ENCODE results near the gene SH2D4B.

Gene SH2D4B

DNA sequence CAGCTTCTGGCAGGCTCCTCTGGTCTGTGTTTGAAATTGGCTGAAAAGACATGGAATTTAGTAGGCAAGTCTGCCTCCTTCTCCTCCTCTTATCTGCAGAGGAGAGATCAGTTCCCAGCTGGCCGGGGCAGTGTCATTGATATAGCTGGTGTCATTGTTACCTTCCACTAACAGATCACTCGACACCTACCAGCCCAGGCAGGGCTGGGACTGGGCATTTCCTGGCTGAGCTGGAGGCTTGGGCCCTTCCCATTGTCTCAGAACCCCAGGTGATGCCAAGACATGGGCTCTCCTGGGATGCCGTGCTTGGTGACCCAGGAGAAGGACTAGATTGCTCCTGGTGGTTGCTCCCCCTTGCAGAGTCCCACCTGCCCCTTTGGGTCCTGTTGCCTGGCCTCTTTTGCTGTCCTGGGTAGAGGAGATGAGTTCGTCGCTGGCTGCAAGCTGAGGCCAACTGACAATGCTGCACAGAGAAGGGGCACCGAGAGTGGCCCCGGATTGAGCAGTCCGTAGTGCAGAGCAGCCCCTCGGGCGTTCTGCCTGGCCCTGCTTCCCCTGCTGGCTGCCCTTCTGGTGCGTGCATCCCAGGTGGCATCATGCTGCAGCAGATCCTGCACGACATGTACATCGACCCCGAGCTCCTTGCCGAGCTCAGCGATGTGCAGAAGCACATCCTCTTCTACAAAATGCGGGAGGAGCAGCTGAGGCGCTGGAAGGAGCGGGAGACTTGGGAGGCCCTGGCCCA, at the start of gene SH2D4B:
Gene SH2D4B, plus strand, starts transcription at position 167 of the 745 bp plus-strand sequence. Its CDS starts 430 bp downstream, at position 597.
- no peak for DNase-seq (ENCODE audit: low read depth in 3 of 3, low spot score in 1 of 3)

DNA sequence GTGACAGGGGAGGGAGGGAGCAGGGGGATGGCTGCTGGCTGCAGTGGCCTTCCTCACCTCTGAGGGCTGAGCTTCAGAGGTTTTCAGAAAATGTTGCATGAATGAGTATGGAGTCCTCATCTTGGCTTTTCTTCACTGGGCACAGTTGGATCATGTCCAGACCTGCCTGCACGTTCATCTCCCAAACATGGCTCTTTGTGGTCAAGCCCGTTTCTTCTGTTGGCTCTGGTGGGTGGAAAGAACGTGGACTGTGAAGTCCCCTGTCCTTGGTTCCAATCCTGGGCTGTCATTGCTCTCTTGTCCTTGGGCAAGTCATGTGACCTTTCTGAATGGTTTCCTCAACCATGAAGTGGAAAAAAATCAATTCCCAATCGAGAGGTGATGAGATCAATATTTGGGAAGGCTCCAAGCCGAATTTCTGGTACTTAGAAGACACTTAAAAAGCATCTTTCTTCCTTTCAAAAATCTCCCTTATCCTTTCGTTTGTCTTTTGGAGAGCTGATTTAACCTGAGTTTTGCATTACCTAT, 49.1 kb upstream of the SH2D4B start:
- no peak for DNase-seq (ENCODE audit: low read depth in 3 of 3, low spot score in 1 of 3)

DNA sequence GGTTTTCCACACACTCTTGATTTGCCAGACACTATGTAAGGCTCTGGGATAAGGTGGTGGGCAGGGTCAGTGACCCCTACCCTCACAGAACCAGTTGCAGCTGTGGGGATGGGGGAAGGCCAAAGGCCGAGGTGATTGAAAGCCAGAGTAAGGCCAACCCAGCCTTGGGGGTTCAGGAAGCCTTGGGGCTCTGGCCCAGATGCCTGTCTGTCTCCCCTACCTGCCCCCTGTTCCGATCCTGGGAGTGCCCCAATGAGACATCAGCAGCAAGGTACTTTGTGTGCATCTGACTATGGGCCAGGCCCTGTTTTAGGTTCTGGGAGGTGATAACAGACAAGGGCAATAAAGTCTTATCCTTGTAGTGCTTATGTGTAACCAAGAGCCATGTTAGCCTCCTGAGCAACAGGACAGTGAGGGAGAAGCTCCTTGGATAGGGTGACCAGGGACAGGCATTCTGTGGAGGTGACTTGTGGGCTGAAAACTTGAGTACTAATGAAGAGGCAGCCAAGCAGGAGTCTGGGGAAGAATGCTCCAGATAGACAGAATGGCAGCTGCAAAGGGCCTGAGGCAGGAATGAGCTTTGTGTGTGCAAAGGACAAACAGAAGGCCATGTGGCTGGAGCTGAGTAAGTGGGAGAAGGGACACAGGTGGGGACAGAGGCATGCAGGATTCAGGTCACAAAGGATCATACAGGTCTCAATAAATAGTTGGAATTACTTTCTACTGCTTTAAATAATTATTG, 48.2 kb upstream of the SH2D4B start:
- no peak for DNase-seq (ENCODE audit: low read depth in 3 of 3, low spot score in 1 of 3)

DNA sequence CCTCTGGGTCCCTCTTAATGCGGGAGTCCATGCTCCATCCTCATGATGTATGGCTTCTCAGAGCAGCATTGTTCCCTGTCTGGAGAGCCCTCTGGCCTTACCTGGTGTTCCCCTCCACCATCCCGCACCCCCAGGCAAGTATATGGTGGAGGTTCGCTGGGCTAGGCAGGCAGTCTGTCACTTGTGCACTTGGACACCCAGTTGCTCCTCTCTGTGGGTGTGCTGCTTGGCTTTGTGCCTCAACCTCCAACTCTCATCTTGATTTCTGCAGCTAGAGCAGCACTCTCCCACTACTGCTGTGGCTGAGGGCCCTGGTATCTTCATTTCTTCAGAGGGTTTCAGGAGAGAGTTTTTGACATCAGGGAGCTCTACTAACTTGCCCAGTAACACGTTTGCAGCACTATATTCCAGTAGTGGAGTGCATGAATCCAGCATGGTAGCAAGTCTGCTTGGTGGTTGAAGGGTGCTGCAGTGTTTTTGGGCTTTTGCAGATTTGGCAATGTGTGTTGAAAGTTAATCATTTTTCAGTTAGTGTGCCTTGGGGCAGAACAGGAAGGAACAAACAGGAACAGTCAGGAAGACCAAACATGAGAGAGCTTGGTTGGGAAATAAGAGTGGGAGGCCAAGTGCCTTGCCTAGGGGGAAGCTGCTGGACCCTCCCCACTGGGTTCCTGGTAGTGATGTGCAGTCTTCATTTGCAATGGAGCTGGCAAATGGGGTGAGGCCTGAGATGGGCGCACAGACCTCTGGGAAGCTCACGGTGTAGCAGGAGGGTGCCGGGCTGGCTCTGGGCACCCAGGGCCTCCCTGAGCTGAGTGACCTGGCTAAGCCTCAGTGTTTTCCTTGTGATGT, 46.2 kb upstream of the SH2D4B start:
- no peak for DNase-seq (ENCODE audit: low read depth in 3 of 3, low spot score in 1 of 3)

DNA sequence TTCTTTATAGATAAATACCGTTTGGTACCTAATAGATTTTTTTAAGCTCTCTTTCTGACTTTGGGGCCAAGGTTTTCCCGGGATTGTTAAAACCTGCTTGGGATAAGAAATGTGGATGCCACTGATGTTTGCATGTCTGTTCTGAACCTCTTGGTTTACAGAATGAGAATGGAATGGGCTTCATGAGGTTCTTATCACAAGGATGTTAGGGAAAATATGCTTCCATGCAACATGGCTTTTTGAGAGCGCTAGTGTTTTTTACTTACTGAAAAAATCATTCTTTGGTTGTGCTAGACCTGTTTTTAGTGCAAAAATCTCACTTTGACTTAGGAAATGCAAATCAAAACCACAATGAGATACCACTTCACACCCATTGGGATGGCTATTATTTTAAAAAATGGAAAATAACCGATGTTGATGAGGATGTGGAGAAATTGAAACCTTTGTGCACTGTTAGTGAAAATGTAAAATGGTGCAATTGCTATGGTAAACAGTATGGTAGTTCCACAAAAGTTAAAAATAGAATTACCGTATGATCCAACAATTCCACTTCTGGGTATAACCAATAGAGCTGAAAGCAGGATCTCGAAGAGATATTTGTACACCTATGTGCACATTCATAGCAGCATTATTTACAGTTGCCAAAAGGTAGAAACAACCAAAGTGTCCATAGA, 44.7 kb upstream of the SH2D4B start:
- DNase-seq (ENCODE audit: low read depth in 3 of 3, low spot score in 1 of 3) = no peak

DNA sequence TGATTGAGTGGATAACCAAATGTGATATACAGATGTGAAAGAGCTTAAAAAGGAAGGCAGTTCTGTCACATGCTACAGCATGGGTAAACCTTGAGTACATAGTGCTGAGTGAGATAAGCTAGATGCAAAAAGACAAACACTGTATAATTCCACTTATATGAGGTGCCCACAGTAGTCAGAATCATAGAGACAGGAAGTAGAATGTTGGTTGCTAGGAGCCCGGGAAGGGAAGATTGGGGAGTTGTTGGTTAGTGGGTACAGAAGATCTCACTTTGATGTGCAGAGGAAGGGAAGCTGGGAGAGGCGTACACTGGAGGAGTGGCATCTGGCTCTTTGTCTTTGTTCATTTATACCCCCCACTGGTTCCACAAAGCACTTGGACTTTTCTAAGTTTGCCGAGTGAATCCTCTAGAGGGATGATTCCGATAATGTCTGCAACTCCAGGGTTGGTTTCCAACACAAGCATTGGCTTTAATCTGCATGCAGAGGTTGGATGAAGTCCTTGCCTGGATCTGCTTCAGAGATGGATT, 44.1 kb upstream of the SH2D4B start:
- no peak for DNase-seq (ENCODE audit: low read depth in 3 of 3, low spot score in 1 of 3)

DNA sequence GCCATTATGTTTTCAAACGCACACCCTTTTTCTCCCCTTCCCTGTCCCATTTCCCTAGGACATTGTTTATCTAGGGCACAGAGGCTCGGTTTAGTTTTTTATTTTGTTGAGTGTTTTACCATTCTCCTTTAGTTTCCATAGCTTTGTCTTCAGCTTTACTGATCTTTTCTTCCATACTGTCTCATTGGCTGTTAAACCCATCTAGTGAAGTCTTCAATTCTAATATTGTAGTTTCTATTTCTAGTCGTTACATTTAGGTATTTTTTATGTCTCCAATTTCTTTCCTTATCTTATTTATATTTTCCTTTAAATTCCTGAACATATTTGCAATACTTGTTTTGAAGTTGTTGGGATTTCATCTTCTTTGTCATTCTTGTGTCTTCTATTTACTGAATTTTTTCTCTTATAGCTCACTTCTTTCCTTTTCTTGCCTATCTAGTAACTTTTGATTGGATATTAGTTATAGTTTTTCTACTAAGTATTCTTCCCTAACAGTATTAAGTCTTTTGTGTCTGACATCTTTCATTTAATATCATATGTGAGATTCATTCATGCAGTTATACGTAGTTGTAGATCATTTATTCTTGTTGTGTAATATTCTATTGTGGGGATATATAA, 41.0 kb upstream of the SH2D4B start:
- DNase-seq (ENCODE audit: low read depth in 3 of 3, low spot score in 1 of 3) = no peak

DNA sequence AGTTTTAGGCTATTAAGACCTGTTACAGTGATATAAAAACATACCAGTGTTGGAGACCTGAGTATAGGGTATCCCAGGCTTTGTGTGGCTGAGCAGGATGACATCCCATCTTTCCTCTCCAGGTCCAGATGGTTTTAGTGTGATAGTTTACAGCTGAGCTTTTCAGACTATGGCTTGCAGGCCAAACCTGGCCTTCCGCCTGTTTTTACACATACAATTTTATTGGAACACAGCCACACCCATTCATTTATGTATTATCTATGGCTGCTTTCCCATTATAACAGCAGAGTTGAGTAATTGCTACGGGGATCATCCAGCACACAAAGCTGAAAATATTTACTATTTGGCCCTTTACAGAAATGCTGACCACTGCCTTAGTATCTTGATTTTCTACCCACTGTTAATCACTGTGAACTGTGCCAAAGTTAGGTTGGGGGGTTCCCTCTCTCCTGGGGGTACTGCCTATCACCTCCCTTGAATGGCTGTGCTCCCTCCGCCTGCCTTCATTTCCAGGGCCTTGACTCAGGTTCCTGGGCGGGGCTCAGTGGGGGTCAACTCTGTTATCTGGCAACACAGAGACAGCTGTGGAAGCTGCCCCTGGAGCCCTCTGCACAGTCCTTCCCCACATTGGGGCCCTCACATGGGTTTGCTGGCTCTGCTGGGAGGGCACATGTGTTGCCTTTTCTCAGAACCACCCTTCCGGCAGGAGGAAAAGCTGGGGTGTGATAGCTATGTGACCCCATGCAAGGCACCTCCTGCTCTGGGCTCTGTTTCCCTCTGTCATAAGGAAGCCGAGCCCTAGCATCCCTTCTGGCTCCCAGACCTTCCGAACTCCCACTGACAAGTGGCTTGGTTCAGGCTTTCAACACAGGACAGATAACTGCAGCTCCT, 40.3 kb upstream of the SH2D4B start:
- no peak for DNase-seq (ENCODE audit: low read depth in 3 of 3, low spot score in 1 of 3)

DNA sequence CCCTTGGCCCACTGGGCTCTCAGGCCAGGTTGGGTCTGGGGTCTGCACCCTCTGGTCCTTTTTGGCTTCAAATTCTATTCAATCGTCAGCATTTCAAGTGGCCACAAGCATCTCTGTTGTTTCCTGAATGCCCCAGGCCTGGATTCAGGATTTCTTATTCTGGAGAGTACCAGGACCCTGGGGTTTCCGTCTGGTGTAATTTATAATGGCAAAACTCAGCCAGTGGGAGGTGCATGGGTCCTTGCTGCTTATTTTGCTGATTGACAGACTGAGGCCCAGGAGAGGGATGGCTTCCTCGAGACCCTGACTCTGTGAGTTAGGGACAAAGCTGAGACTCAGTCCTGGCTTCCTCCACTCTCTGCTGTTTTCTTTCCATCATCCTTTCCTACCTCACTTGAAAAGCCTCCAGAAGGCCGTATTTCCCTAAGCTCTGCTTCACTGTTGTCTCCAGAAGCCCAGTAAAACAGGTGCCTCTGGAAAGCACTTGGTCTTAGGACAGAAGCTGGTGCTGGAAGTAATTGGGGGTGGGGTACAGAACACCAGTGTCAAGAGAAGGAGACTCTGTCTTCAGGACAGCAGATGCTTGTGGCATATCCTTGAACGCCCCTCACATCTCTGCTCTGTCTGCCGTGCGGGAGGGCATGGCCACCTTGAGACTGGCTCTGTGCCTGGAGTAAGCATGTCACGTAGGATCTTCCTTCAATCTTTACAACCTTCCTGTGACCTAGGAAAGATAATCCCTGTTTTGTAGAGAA, 39.4 kb upstream of the SH2D4B start:
- no peak for DNase-seq (ENCODE audit: low read depth in 3 of 3, low spot score in 1 of 3)

DNA sequence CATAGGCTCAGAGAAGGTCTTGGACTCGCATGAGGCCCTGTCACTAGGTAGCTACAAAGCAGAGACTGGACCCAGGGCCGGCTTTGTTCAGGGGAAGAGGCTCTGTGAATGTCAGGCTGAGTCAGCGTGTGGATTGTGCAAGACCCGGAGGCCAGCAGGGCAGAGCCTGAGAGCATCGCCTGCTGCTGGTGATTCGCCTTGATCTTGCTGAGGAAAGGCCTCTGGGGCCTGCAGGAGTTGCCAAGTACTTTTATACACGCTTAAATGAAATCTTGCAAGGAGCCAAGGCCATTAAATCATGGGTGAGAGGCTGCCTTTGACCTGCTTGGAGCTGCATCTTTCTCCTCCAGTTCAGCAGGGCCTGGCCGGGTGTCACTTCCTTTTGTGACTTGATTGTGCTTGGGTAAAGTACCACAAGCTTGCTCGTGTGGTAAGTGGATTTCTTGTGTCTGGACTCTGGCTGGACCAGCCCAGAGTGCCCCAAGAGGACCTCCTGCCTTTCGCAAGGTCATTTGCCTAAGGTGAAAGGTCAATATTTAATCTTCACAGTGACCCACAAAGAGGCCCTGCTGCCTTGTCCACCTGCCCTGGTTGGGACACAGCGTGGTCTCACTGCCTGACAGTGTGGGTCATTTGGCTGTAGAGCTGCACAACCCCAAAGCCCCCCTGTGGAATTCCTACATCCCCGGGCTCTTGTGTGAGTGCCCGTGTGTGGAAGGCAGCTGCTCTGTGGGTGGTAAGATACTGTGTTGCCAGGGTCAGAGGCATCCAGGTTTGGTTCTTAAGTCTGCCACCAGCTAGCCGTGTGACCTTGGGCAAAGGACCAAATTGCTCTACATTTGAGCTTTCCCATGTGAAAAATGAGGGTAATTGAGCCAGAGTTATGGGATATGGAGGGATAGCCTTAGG, 38.6 kb upstream of the SH2D4B start:
- peak in 1 of 3 donors; percentile 42 for DNase-seq (ENCODE audit: low read depth in 3 of 3, low spot score in 1 of 3)

DNA sequence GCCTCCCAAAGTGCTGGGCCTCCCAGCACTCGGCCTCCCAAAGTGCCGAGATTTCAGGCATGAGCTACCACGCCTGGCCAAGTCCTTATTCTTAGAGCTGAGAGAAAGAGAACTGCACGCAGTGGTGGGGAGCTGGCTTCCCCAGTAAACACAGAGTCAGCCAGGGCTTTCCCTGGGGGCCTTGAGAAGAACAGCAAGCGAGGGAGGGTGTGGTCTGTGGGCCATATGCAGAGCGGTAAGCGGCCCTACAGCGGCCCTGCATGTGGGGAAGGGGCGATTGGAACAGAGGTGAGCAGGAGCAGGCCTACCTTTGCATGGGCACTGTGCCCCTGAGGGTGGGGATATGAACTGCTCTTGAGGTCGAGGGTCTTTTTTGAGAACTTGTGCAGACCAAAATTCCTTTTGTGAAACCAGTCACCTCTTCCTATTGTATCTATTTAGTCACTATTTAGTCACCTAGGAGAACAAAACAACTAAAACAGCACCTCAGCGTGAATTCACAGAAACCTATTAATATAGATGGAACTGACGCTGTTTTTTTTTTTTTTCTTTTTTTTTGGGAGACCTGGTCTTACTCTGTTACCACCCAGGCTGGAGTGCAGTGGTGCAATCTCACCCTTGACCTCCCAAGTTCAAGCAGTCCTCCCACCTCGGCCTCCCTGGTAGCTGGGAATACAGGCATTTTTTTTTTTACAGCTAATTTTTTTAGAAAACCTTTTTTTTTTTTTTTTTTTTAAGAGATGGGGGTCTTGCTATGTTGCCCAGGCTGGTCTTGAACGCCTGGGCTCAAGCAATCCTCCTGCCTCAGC, 36.9 kb upstream of the SH2D4B start:
- DNase-seq (ENCODE audit: low read depth in 3 of 3, low spot score in 1 of 3) = peak in 1 of 3 donors; percentile 31

DNA sequence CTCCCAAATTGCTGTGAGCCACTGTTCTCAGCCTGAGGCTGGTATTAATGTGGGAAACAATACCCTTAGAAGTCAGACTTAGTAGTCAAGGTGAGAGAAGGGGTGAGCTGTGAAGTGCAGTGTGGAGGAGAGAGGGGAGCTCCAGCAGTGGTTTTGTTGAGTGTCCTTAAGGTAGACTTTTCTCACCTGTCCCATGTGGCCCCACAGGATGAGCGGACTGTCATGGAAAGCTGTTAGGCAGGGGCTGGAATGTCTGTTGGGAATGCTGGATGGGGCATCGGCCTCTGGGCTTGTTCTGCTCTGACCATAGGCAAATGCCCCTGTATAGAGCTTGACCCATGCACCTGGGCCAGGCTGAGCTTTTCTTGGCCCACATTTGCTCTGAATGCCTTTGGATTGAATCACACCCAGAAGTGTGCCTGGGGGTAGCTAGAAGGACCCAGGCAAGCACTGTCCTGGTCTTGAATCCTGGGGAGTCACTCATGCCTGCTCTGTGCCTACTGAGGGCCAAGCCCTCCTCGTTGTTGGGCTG, 36.3 kb upstream of the SH2D4B start:
- no peak for DNase-seq (ENCODE audit: low read depth in 3 of 3, low spot score in 1 of 3)

DNA sequence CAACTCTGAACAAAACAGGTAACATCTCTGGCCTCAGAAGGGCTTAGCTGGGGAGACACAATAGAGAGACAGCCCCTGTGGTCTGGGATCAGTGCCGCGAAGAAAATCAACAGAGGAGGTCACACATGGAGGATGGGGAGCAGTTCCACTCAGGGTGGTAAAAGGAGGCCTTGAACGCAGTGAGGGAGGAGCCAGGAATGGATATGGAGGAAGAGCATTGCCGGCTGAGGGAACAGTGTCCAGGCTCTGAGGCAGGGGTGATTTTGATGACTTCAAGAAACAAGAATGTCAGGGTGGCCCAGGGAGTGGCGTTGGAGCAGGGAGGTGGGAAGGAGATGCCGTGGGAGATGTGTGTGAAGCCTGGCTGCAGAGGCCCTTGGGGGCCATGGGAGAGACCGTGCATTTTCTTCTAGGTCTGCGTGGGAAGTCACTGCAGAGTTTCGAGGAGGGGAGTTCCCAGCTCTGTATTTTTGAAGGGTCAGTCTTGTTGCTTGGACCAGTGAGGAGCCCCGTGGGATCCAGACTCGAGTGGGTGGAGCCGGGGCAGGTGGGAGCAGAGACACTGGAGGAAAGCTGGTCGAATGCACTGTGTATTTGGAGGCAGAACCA, 35.7 kb upstream of the SH2D4B start:
- no peak for DNase-seq (ENCODE audit: low read depth in 3 of 3, low spot score in 1 of 3)

DNA sequence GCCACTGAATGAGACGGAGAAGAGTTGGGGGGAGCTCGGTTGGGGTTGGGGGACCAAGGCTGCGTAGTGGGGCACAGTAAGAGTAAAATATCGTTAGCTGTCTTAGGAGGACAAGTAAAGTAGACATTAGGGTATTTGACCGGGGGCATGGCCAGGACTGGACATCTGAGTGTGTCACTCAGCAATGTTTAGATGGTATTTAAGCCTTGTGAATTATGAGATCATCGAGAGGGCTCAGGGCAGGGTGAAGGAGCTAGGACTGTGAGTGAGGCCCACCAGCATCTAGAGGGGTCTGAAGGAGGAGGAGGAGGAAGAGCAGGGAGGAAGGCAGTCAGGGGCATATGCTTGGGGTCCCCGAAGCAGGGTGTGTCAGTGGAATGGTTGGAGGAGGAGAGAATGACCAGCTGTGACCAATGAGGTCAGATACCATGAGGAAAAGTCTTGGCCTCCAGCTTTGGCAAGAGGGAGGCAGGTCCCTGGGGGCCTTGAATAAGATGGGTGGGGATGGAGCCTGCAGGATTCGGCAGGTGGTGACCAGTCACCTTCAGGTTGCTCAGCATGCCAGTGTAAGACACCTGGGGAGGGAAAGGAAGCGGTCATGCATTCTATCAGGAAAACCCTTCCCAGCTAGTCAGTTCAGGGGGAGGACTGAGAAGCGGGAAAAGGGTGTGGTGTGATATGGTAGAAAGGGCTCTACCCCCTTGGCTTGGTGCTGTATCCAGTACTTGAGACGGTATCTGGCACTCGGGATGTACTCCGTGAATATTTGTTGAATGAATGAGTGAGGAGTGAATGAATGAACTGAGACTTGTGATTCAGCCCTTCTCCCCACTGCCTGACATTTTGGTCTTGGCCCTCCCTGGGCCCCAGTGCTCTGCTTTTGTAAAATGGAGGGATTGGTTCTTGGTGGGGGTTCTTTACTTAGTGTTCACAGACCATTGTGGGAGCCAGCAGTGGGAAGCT, 34.8 kb upstream of the SH2D4B start:
- no peak for DNase-seq (ENCODE audit: low read depth in 3 of 3, low spot score in 1 of 3)
